Eye (tissue), 1 donor: ENCODE data around the gene EFCAB14.
"Not testable (repeated sequence)": the region's sequence is repeated elsewhere in the genome, so short reads cannot be mapped to it uniquely, and the experiment has no call there.

Source experiments
- DNase-seq: peaks from one replicate; pipeline ENCODE4 v3.0.0-alpha.2; 2015

EFCAB14 gene

DNA sequence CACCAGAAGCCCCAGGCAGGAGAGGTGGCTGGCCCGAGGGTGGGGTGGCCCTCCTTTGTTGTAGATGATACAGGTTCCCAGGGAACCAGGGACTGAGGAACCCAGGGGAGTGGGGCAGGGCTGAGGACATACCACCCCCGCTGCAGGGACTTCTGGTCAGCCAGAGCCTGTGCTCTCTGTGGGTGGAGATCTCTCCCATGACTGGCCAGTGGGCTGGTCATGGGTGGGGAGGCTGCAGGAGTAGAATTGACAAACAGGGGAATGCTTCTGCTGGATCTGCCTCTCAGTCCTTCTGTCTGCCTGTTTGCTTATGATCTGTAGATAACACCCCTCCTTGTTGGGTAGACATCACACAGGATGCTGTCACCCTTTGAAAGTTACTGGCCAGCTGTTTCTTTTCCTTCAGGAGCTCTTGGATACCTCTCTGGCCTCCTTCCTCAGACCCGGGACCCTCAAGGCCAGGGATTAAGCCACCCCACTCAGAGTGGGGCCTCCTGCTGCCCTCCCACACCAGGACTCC is 2.8 kb upstream of the EFCAB14 start:
- no peak for DNase-seq

- DNase-seq, result no peak
Measured at GRCh38 chr1:46721204-46721603, 2.3 kb upstream of the EFCAB14 start.

GRCh38 chr1:46720319-46720718 is 1.4 kb upstream of the EFCAB14 start:
- not testable (repeated sequence) for DNase-seq

GRCh38 chr1:46719689-46720088 is 775 bp upstream of the EFCAB14 start:
- no peak for DNase-seq

DNA sequence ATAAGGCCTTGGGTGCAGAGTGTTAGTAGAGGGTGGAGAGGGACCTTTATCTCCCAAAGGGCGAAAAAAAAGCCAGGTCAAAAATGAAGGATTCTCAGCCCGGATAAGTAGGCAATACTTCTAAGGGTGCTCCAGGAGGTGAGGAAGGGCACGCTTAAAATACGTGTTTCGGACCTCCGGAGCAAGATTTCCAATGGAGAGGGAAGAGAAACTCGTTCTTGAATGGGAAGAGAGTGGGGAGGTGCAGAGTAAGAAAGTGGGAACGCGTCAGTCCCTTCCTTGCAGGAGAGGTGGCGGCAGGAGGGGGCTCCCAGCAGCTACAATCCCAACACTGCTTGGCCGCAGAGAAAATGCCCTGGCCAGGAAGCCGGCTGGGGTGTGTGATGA is 581 bp downstream of the EFCAB14 start:
- DNase-seq, result no peak

GRCh38 chr1:46717654-46718053 is 1.3 kb downstream of the EFCAB14 start:
- DNase-seq, result no peak

GRCh38 chr1:46714976-46715375 is 3.9 kb downstream of the EFCAB14 start:
- no peak for DNase-seq

GRCh38 chr1:46708121-46708520 is 10.8 kb downstream of the EFCAB14 start:
- no peak for DNase-seq

- no peak for DNase-seq
Measured at GRCh38 chr1:46705408-46705807, 13.5 kb downstream of the EFCAB14 start.

DNA sequence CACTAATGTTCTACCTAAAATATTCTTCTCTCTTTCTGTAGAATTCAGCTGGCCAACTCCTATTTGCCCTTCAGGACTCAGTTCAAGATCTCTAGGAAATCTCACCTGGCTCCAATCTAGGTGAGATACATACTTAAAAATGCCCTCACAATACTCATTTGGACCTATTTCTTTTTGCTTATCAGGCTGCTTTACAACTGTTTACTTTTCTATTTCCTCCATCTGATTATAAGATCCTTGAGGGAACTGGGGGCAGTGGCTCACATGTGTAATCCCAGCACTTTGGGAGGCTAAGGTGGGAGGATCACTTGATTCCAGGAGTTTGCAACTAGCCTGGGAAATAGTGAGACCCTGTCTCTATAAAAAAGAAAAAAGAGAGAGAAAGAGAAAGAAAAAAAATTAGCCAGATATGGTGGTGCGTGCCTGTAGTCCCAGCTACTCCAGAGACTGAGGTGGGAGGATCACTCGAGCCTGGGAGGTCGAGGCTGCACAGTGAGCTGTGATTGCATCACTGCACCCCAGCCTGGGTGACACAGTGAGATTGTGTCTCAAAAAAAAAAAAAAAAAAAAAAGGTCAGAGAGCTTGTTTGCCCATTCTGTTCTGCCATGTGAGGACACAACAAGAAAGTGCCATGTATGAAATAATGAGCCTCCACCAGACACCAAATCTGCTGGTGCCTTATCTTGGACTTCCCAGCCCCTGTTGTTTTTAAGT is 14.8 kb downstream of the EFCAB14 start:
- no peak for DNase-seq

- DNase-seq, result no peak
Measured at GRCh38 chr1:46699666-46700065, 19.2 kb downstream of the EFCAB14 start.

GRCh38 chr1:46697053-46697452 is 21.9 kb downstream of the EFCAB14 start:
- DNase-seq, result no peak

- not testable (repeated sequence) for DNase-seq
Measured at GRCh38 chr1:46694676-46695075, 24.2 kb downstream of the EFCAB14 start.

GRCh38 chr1:46692811-46693770 is 25.8 kb downstream of the EFCAB14 start:
- DNase-seq, result no peak

DNA sequence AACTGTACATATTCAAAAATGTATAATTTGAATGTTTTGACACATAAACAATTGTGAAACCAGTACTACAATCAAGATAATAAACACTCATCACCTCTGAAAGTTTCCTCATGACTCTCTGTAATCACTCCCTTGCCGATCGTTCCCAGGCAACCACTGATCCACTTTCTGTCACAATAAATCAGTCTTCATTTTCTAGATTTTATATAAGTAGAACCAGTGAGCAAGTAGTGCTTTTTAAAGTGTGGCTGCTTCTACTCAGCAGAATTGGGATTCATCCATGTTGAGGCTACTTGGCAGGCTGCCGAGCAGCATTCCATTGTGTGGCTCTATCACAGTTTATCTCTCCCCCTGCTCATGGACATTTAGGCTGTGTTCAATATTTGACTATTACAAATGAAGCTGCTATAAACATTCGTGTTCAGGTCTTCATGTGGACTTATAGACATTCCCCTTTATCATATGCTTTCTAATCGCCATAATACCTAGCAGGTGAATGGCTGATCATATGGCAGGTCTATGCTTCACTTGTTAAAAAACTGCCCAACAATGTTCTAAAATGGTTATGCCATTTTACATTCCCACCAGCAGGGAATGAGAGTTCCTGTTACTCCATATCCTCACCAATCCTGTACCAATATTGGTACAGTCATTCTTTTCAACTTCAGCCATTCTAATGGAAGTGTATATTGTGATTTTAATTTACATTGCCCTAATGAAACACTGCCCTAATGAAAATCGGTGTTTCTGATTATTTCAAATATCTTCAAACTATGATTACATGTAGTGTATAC is 26.7 kb downstream of the EFCAB14 start:
- DNase-seq, result no peak

- no peak for DNase-seq
Measured at GRCh38 chr1:46690931-46691421, 27.9 kb downstream of the EFCAB14 start.

GRCh38 chr1:46689897-46690296 is 29.0 kb downstream of the EFCAB14 start:
- no peak for DNase-seq

GRCh38 chr1:46689356-46689755 is 29.6 kb downstream of the EFCAB14 start:
- no peak for DNase-seq

DNA sequence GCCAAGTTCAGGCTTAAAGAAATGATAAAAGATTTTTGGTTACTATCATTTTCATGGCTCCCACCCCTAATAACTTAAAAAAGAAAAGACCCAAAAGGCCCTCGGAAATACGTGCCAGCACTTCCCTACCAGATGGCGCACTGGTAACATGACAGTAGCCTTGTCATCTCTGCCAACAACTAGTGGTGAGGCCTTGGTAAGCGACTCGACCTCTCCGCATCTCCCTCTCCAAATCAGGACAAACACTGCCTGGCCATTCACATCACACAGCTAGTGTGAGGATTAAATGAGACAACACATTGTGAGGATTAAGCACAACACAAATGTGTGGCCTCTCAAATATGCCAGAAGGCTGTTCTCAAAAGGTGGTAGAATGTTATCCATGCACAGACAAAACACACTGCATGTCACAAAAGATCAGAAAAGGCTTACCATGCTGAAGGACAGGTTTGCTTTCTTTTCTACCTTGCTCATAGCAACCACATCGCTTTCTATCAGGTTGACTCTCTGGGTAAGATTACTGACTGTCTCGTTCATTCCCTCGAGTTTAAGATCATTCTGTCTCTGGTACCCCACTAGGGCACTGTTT is 30.9 kb downstream of the EFCAB14 start:
- DNase-seq, result no peak

DNA sequence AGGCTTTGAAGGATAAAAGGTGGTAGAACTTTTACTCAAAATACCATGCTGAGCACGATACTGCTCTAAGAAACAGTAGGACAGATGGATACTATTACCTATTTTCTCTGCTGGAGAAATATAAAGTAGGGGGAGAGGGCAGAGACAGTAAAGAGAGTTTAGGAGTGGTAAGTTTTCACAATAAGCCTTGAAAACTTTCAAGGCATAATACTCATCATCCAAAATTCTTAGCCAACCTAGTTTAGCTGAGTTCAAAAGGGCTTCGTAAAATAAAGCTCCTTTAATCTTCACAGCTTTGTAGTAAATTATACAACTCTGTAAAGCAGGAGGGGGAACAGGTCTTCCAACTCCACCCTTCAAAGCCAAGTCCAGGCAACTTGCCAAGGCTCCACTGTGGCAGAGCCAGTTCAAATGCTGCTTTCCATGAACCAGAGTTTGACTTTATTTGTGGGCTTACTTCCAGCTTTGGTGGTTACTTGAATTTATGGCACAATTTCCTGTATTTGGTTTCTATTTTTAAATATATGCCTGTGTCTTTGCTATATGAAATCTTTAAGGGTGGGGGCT is 31.7 kb downstream of the EFCAB14 start:
- peak; percentile 52 for DNase-seq

DNA sequence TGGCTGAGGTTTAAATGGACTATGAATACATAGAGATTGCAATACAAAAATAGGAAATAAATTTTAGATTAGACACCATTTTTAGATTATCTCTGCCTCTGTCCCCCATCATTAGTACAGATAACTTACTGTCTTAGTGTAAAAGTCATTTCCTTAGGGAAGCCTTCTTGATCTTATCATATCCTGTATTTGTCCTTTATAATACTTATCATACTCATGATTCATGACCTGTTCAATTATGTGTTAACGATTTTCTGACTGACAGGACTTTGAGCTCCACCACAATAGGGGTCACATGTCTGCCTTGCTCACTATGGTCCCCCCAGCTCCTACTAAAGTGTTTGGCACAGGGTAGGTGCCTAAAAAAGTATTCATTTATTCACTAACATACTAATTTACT is 32.7 kb downstream of the EFCAB14 start:
- DNase-seq, result no peak

DNA sequence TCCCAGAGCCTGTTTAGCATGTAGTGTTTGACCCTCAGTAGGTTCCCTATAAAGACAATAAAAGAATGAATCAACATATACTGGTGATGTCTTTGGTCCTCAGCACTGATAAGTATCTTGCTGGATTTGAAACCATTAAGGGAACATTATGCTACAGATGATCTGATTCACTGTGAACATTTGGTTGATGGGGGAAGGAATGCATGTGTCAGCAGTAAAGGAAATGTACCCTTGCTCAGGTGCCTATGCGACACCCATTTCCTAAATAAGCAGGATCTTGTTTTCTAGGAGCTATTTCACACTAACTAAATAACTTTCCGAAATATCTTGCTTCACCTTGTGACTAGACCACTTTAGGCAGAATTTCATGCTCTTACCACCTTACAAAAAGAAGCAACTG is 34.2 kb downstream of the EFCAB14 start:
- no peak for DNase-seq
